ENCODE data around the gene NFATC2IP. TPM values are rescaled to one million over a fixed set of nuclear protein-coding genes. Genes with fewer than 3 reads are reported as not detected.
A peak's percentile ranks its signal among the peaks of the same experiment; 100 is the strongest.
"Not testable (repeated sequence)": the region's sequence is repeated elsewhere in the genome, so short reads cannot be mapped to it uniquely, and the experiment has no call there.

Gene NFATC2IP
- total RNA-seq, 1 donor from 2014 or later: 16.4 TPM

DNA sequence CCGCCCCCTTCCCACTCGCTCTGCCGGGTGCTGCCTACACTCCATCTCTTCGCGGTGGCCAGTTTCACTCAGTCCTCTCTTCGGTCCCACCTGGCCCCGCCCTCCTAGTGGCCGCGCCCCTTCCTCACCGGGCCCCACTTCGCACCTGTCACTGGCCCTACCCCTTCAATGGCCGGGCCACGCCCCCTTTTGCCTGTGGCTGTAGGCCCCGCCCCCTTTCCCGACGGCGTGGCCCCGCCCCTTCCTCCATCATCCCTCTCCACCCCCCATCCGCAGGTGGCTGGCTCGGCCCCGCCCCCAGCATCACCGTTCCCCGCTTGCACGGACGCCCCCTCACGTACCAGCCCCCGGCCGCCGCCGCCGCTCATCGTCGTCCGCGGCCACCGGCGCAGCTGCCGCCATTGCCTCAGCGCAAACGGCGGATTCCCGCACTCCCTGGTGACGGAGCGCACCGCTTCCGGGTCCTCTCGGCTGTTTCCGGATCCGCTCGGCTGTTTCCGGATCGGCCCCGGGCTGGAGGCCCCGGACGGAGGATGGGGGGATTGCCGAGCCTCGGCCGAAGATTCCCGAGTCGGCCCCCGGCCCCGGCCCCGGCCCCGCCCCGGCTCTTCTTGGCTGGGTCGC, 25.9 kb upstream of the NFATC2IP start, which contains the start of gene RABEP2:
RABEP2 (minus strand) TSS at position 477 of the 624 bp plus-strand sequence; CDS start at position 402, 75 bp downstream.
- intact Hi-C loops (cut with DNase I): loop anchor here (2.0 to 5.0 kb wide), 2 partner anchors 43 to 78 kb away; partner anchors contain the start of gene TUFM
- DNase-seq (ENCODE audit: missing footprints) (peak; percentile 96), ATAC-seq (peak; percentile 95)

DNA sequence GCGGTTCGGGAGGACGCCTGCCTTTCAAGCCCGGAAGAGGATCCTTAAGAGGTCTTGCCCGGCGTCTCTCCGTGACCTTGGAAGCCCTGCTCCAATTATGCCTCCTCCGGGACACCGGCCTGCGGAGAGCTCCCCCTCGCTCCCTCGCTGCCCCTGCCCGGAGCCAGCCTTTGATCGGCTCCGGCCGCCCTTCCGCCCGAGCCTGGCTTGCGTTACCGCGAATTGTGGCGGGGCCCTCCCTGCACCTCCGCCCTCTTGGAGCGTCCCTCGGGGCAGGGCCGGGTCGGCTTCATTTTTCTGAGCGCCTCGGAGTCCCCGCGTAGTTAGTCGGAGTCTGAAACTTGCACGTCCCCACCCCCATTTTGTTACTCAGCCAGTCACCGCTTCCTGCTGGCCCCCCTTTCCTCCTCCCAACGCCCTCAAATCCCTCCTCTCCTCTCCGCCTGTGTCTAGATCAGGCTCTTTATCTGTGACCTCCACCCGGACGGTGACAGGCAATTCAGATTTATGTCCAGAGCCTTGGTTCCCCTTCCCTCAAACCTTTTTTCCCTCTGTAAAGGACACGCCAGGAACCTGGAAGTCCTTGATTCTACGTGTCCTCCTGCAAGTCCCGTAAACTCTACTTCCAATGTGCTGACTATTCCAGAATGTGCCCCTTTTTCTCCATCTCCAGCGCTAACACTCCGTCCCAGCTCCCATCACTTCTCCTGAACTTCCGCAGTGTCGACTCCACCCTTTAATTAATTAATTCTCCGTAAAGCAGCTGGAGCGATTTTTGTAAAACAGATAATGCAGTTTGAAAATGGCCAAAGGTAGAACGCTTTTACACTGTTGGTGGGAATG, 25.1 kb upstream of the NFATC2IP start:
- intact Hi-C loops (cut with DNase I): loop anchor here (2.0 to 5.0 kb wide), 2 partner anchors 43 to 79 kb away; partner anchors contain the start of gene TUFM
- peak; percentile 78 for ATAC-seq
- peak; percentile 90 for DNase-seq (ENCODE audit: missing footprints)

- not testable (repeated sequence) for DNase-seq (ENCODE audit: missing footprints); ATAC-seq
- intact Hi-C loops (cut with DNase I): loop anchor here (5.0 kb wide), 1 partner anchor 44 kb away; no protein-coding TSS in a partner anchor
Observed at GRCh38 chr16:28926284-28926683, 24.5 kb upstream of the NFATC2IP start.

- intact Hi-C loops (cut with DNase I): loop anchor here (5.0 kb wide), 1 partner anchor 46 kb away; no protein-coding TSS in a partner anchor
- ATAC-seq: no peak
- DNase-seq (ENCODE audit: missing footprints): no peak
Observed at GRCh38 chr16:28927815-28928214, 22.9 kb upstream of the NFATC2IP start.

- ATAC-seq: no peak
- intact Hi-C loops (cut with DNase I): no loop called here
Observed at GRCh38 chr16:28930203-28930602, 20.5 kb upstream of the NFATC2IP start.

DNA sequence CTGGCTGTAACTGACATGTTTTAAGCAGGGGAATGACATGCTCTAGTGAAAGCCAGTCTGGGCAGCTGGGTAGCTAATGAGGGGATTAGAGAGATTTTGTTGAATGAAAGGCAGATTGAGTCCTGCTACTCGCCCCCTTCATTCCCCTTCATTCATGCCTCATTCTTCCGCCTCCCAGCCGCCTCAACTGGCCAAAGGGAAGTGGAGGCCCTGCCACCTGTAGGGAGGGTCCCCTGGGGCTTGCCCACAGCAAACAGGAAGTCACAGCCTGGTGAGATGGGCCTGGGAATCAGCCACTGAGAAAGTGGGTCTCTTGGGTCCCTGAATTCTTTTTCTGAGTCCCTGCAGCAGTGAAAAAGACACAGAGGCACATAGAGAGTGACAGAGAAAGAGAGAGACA, 20.1 kb upstream of the NFATC2IP start:
- intact Hi-C loops (cut with DNase I): no loop called here
- ATAC-seq: no peak
- no peak for DNase-seq (ENCODE audit: missing footprints)

More at GRCh38 chr16:28930203-28930602, 20.5 kb upstream of the NFATC2IP start:
- no peak for DNase-seq (ENCODE audit: missing footprints)

DNA sequence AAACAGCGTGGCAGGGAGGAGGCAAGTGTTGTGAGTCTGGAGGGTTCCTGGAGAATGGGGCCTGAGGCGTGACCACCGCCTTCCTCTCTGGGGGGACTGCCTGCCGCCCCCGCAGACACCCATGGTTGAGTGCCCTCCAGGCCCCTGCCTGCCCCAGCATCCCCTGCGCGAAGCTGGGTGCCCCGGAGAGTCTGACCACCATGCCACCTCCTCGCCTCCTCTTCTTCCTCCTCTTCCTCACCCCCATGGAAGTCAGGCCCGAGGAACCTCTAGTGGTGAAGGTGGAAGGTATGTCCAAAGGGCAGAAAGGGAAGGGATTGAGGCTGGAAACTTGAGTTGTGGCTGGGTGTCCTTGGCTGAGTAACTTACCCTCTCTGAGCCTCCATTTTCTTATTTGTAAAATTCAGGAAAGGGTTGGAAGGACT, 18.9 kb upstream of the NFATC2IP start, which contains the start of gene CD19:
CD19 (plus strand) TSS at position 171 of the 425 bp plus-strand sequence; CDS start at position 201, 30 bp downstream.
- no peak for ATAC-seq
- no peak for DNase-seq (ENCODE audit: missing footprints)
- intact Hi-C loops (cut with DNase I): no loop called here

DNA sequence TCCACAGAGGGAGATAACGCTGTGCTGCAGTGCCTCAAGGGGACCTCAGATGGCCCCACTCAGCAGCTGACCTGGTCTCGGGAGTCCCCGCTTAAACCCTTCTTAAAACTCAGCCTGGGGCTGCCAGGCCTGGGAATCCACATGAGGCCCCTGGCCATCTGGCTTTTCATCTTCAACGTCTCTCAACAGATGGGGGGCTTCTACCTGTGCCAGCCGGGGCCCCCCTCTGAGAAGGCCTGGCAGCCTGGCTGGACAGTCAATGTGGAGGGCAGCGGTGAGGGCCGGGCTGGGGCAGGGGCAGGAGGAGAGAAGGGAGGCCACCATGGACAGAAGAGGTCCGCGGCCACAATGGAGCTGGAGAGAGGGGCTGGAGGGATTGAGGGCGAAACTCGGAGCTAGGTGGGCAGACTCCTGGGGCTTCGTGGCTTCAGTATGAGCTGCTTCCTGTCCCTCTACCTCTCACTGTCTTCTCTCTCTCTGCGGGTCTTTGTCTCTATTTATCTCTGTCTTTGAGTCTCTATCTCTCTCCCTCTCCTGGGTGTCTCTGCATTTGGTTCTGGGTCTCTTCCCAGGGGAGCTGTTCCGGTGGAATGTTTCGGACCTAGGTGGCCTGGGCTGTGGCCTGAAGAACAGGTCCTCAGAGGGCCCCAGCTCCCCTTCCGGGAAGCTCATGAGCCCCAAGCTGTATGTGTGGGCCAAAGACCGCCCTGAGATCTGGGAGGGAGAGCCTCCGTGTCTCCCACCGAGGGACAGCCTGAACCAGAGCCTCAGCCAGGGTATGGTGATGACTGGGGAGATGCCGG, 18.2 kb upstream of the NFATC2IP start:
- no peak for DNase-seq (ENCODE audit: missing footprints)
- intact Hi-C loops (cut with DNase I): no loop called here
- ATAC-seq: no peak

- ATAC-seq: no peak
- DNase-seq (ENCODE audit: missing footprints): no peak
- intact Hi-C loops (cut with DNase I): no loop called here
Observed at GRCh38 chr16:28933171-28933570, 17.6 kb upstream of the NFATC2IP start.

DNA sequence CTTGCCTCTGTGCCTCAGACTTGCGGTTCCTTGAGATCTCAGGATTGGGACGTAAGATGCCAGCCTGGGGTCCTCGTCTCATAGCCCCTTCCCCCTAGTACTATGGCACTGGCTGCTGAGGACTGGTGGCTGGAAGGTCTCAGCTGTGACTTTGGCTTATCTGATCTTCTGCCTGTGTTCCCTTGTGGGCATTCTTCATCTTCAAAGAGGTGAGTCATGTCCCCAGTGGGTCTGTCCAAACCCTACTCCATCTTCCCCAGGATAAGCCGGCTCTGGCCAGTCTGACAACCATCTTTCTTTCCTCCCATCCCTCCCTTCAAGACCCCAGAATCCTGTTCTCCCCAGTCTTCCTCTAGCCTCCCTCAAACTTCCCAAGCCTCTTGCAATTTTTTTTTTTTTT, 15.4 kb upstream of the NFATC2IP start:
- intact Hi-C loops (cut with DNase I): no loop called here
- DNase-seq (ENCODE audit: missing footprints) (no peak), ATAC-seq (no peak)

- peak; percentile 95 for ATAC-seq
- peak; percentile 90 for DNase-seq (ENCODE audit: missing footprints)
- intact Hi-C loops (cut with DNase I): no loop called here
Observed at GRCh38 chr16:28935924-28936783, 14.6 kb upstream of the NFATC2IP start.

DNA sequence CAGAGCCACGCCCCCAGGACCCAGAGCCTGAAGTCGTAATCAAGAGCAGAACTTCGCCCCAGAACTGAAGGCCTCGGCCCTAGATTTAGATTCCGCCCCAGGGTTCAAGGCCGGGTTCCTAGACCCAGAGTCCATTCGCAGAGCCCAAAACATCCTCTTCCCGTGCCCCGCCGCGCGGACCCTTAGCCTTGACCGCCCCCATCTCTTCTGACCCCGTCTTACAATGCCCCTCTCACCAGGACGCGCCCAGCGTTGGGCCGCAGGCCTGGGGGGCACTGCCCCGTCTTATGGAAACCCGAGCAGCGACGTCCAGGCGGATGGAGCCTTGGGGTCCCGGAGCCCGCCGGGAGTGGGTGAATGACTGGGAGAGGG, 14.0 kb upstream of the NFATC2IP start:
- DNase-seq (ENCODE audit: missing footprints) (no peak), ATAC-seq (no peak)
- intact Hi-C loops (cut with DNase I): no loop called here

GRCh38 chr16:28937222-28937876, 13.4 kb upstream of the NFATC2IP start:
- no peak for ATAC-seq
- DNase-seq (ENCODE audit: missing footprints): no peak
- intact Hi-C loops (cut with DNase I): no loop called here

- intact Hi-C loops (cut with DNase I): no loop called here
- DNase-seq (ENCODE audit: missing footprints): no peak
- no peak for ATAC-seq
Observed at GRCh38 chr16:28938721-28939120, 12.0 kb upstream of the NFATC2IP start.

DNA sequence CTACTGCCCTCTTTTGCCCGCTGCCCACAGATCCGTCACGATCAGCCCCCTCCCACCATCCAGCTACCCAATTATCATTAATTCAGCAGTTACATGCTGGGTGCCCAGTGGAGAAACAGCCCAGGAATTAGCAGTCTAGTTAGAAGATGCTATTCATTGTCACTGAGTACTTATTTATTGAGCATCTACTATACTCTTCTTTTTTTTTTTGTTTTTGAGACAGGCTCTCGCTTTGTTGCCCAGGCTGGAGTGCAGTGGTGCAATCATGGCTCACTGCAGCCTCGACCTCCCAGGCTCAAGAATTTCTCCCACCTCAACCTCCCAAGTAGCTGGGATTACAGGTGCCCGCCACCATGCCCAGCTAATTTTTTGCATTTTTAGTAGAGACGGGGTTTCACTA, 10.9 kb upstream of the NFATC2IP start:
- not testable (repeated sequence) for DNase-seq (ENCODE audit: missing footprints); ATAC-seq
- intact Hi-C loops (cut with DNase I): loop anchor here (5.0 kb wide), 1 partner anchor 1057 kb away; the partner anchor contains the start of genes HIRIP3 and INO80E

- no peak for ATAC-seq
- intact Hi-C loops (cut with DNase I): loop anchor here (5.0 kb wide), 1 partner anchor 1054 kb away; the partner anchor contains the start of genes HIRIP3 and INO80E
- DNase-seq (ENCODE audit: missing footprints): no peak
Observed at GRCh38 chr16:28943281-28943680, 7.5 kb upstream of the NFATC2IP start.

DNA sequence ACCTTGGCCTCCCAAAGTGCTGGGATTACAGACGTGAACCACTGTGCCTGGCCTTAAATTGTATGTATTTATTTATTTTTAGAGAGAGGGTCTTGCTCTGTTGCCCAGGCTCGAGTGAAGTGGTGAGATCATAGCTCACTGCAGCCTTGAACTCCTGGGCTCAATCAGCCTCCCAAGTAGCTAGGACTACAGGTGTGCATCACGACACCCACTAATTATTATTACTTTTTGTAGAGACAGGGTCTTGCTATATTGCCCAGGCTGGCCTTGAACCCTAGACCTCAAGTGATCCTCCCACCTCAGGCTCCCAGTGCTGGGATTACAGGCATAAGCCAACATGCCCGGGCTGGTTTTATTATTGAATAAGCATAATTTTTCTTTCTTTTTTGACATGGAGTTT, 4.1 kb upstream of the NFATC2IP start:
- no peak for ATAC-seq
- DNase-seq (ENCODE audit: missing footprints): no peak
- intact Hi-C loops (cut with DNase I): loop anchor here (5.0 kb wide), 1 partner anchor 99 kb away; the partner anchor contains the start of gene TUFM
